Measurements from ENCODE around the gene IHH.

Gene IHH

DNA sequence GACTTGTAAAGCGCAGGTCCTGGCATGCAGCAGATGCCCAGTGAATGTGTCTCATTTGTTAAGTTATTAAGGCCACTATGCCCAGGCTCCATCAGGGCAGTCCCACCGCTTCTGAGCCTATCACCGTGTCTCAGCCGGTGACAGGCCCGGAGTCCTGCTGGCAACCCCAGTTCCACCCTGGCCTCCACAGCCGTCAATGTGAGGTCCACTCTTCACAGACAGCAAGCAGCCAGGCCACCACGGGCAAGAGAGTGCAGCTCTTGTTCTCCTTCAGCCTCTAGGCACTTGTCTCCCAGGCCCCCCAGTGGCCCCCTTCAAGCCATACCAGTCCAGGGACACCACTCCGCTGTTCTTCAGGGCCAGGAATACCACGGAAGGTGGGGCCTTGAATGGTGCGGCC is 42.0 kb downstream of the IHH start:
- no peak for DNase-seq (ENCODE audit: extremely low read depth, low read depth)
- no peak for TF ChIP-seq CTCF (IDR thresholded peaks at IDR 0.05; ENCODE audit: low read depth, low read length, missing control alignments)
- no peak overlapping the region for H3K4me3 ChIP-seq (replicated peaks; ENCODE audit: low read depth, low read length)

DNA sequence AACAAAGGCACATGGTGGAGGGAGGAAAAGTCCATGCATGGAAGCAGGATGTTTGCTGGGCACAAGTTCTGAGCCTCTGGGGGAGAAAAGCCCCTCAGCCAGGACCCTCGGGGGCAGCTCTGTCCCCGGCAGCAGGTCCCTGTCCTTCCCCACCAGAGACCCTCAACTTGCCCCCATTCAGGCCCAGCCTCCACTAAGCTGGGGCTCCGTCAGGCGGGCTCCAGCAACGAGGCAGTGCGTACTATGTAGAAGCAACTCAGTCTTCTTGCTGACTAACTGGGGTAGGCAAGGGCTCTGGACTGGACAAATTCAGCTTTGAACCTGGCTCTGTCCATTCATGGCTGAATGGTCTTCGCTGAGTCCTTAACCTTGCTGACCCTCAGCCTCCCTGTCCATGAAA is 42.4 kb downstream of the IHH start:
- DNase-seq (ENCODE audit: extremely low read depth, low read depth) = no peak
- no peak overlapping the region for H3K4me3 ChIP-seq (replicated peaks; ENCODE audit: low read depth, low read length)
- no peak for TF ChIP-seq CTCF (IDR thresholded peaks at IDR 0.05; ENCODE audit: low read depth, low read length, missing control alignments)

DNA sequence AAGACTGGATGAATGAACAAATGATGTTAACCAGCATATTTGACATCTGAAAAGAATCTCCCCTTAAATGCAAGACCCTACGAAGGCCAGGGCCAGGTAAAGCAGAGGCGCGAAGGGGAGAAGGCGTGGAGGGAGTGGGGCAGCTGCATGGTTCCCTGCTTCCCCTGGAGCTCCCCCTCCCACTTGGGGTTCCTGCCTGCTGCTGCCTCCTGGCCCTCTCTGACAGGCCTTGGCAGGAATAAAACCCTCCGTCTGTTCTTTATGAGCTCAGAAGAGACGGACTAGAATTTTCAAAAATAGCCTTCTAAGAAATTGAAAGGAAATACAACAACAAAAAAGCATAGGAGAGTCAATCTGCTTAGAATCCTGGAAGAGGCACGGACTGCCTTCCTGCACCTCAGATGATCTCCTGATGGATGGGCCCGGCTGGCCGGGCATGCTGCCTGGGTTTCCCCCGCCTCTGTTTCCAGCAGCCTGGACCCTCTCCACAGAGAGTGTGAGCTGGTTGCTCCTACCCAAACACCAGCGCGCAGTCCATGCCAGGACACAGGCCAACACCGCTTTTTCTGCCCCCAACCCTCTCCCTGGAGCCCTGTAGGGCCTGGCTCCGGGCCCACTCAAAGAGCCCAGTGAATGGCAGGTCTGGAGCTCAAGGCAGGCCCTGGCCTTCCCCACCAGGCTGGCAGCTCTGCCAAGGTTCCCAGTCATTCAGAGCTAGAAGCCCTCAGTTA is 43.4 kb downstream of the IHH start:
- DNase-seq (ENCODE audit: extremely low read depth, low read depth) = no peak
- TF ChIP-seq CTCF (IDR thresholded peaks at IDR 0.05; ENCODE audit: low read depth, low read length, missing control alignments) = no peak
- no peak overlapping the region for H3K4me3 ChIP-seq (replicated peaks; ENCODE audit: low read depth, low read length)

- DNase-seq (ENCODE audit: extremely low read depth, low read depth) = no peak
- TF ChIP-seq CTCF (IDR thresholded peaks at IDR 0.05; ENCODE audit: low read depth, low read length, missing control alignments) = no peak
- H3K4me3 ChIP-seq (replicated peaks; ENCODE audit: low read depth, low read length) = no peak overlapping the region
Measured at GRCh38 chr2:219016721-219017120, 44.0 kb downstream of the IHH start.

DNA sequence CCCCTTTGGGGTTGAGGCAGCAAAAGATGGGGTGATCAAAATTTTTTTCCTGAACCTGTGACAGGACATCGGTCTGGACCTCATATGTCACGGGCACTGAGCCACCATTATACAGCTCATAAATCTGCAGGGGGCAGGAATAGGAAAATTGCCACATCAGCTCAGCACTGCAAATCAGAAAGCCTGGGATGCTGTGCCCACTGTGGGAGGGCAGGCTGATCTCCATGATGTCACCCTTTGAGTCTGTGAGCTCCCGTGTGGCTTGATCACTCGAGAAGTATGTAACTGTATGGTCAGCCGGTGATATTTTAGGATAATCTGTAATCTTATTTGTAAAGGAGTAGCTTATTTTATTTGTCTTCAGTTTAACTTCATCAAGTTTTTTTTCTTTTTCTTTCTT is 49.8 kb downstream of the IHH start:
- no peak overlapping the region for H3K4me3 ChIP-seq (replicated peaks; ENCODE audit: low read depth, low read length)
- no peak for TF ChIP-seq CTCF (IDR thresholded peaks at IDR 0.05; ENCODE audit: low read depth, low read length, missing control alignments)

GRCh38 chr2:219010162-219010756 is 50.5 kb downstream of the IHH start:
- DNase-seq (ENCODE audit: extremely low read depth, low read depth) = no peak
- H3K4me3 ChIP-seq (replicated peaks; ENCODE audit: low read depth, low read length) = no peak overlapping the region
- peak; percentile 24 for TF ChIP-seq CTCF (IDR thresholded peaks at IDR 0.05; ENCODE audit: low read depth, low read length, missing control alignments)

More for the DNA sequence above, 49.8 kb downstream of the IHH start:
- no peak for DNase-seq (ENCODE audit: extremely low read depth, low read depth)

All from HFF-Myc (cell line).